HUDEP-2 (cell line): ENCODE data around the gene CPVL.

ENCODE experiments used
- DNase-seq, 76 experiments: peaks; one replicate each; lab custom pipeline; 2025; ENCODE audit not compliant: unreplicated experiment in 76 of 76; lab: John Stamatoyannopoulos, UW

CPVL gene

DNA sequence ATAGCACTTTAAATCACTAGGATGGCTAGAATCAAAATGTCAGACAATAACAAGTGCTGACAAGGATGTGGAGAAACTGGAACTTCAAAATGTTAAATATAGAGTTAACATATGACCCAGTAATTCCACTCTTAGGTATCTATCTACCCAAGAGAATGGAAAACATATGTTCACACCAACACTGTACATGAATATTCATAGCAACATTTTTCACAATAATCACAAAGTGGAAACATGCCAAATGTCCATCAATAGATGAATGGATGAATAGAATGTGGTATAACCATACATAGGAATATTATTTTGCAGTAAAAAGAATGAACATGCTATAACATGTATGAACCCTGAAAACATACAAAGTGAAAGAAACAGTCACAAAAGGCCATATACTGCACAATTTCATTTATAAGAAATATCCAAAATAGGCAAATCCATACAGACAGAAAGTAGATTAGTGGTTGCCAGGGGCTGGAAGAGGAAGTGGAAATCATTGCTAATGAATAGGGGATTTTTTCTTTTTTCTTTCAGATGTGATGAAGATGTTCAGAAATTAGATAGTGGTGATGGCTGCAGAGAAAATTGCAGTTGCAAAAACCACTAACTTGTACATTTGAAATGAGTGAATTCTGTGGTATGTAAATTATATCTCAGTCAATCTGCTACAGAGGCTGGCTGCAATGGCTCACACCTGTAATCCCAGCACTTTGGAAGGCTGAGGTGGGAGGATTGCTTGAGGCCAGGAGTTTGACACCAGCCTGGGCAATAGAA is 93.0 kb downstream of the CPVL start:
- no peak for DNase-seq

DNA sequence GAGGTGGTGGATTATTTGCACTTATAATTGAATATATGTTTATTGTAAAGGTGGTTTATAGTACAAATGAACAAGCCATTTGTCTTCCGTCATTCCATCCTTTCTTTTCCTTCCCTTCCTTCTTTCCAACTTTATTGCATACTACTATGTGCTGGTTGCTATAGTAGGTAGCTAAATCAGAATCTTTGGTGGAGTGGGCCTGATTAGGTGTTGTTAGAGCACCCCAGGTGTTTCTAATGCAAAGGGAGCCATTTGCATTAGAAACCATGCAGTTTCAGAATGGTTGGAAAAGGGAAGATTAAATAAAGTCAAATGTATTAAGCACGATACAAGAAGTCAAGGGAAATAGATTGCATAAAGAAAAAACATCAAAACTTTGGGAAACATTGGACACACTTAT is 99.4 kb downstream of the CPVL start:
- DNase-seq = no peak

DNA sequence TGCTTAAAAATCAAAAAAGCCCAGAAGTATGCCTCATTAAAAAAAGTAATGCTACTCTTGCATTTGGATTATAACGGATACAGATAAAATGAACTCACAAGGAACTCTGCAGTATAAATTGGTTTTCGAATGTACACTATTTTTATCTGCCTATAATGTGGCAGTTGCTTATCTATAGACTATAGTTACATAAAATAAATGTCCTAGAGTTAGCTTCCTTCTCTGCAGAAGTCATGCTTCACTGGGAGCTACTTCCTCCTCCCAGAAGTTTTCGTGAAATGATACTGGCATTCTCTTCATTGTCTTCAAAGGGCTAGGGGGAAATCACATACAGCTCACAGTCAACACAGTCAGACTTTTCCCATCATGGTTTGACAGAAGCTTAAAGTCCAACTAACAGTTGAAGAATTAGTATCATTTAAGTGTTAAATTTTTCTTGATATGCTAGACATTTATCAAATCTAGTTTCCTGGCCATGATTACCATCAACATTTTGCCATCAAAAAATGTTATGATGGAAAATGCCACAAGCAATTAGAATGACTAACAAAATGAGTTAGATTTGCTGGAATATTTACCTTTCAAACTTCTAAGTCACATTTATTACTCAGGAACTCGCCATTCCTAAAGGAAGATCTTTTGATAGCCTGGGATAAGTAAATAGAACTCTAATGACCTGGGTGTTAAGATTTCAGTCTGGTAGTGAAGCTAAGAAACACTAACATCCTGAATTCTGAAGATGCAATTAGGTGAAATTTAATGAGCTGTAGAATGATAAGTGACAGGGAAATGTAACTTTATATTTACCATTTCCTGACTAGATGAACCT is 100.9 kb downstream of the CPVL start:
- no peak for DNase-seq

DNA sequence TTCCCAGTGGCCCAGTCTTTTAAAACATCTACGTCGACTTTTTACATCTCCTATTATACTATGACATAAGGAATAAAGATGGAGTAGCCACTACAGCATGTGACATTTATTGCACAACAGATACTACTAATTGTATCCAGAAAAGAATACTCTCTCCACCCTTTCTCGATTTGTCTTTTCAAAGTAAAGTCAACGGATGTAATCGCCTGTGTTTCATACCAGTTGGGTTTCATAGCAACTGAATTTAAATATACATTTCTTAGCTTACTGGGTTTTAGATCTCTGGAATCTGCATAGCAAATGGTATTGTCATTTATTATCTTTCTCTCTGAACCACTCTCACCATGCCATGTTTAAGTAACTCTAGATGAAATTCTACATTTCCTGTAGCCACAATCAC is 101.8 kb downstream of the CPVL start:
- no peak for DNase-seq

DNA sequence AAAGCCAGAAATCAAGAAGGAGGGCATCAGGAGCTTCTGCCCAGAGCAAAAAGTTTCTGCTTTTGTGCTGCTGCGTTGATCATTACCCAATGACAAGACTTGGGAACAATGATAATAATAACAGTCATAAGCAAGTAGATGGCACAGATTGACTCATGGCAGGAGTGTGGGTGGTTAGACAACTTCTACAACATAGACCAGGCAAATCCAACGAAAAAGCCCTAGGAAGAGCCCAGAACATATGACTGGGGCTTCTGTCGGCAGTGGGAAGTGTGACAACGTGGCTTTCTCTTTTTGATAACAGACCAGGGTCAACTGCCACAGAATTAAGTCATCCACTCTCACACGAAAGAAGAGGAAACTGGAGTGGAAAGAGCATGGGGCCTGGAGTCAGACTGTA is 102.8 kb downstream of the CPVL start:
- no peak for DNase-seq

DNA sequence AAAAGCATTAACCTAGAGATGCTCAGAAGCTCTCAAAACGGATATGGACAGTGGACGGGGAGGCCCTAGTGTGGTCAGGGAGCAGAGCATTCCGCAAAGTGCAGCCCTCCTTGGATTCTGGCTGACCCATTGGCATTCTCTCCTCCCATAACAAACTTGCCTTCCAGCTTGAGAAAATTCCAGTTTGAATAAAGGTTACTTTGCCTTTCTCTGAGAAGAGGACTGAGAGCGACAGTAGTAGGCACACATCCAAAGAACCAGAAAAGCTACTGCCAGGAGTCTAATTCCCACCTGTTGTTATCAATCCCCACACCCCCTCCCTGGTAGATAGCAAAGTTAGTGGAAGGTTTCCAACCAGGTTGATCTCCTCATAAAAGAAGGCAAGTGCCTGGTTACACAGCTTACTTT is 103.5 kb downstream of the CPVL start:
- no peak for DNase-seq

DNA sequence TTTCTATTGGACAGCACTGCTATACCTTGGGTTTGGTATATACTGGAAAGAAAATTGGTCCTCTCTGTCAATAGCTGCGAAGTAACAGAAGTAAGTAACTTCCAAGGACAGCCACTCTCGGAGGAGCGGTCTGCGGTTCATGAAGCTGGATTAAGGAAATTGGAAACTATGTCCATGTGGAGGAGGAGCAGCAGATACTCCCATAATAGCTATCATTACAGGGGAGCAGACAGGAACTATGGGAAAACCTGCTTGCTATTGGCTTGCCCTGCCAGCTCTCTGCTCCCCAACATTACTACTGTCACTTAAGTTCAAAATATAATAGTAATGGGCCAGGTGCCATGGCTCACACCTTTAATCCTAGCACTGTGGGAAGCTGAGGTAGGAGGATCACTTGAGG is 104.3 kb downstream of the CPVL start:
- DNase-seq = no peak

DNA sequence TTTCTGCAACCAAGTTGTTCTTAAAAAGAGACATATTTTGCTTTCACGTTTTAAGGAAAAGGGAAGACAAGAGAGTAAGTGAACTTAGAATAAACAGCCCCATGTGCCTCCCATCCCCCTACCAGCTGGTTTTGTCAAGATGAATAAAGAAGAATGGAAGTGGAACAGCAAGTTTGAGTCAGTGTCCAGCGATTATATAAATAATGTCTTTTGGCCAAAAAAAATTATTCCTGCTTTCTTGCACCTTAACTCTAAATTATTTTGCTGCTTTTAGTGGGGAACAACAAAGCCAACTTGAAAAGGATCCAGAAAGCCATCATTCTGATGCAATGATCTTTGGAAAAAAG is 105.8 kb downstream of the CPVL start:
- DNase-seq = no peak

DNA sequence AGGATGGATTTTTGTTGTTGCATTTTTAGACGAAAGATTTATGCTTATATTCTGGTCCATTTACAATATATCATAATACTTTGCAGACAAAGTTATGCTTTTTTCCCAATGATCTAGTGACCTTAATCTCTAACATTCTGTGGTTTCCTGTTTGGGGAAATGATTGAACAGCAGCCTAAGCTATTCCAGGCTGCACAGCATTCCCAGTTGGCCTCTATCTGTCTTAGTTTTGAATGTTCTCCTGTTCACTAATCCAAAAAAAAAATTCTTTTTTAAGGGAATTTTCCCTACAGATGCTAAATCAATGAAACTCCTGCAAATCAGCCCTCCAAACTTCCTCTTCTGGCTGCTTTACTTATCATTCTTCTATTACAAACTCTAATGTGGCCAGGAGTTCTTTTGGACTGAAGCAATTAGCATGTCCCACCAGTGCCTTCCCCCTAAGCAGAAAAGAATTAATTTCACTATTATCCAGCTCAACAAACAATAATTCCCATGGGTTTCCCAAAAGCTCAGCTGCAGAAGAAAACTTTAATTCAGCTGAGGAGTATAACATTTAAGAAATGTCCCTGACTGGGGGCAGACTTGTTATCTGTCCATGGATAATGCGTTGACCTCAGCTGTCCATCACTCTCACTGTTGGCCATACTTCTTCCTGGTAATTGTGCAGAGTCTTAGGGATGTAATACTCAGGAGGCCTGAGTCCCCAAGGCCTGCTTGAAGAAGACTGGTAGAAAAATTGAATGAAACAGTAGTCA is 106.3 kb downstream of the CPVL start:
- DNase-seq = no peak

DNA sequence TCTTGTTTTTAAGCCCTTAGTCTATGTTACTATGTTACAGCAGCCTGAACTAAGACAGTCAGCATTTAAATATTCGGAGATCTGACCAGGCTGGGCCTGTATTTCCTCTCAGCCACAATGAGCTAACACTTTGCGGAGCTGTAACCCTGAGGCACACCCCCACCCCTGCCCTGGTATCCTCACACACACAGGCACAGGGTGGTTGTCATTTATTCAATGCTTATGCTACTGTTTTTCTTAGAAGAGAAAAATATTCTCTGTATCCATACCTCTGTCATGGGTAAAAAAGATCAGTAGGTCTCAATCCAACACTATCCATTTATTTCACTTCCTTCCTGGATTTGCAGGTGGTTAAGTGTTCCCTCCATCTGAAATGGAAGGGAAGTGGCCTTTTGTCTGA is 107.9 kb downstream of the CPVL start:
- no peak for DNase-seq

DNA sequence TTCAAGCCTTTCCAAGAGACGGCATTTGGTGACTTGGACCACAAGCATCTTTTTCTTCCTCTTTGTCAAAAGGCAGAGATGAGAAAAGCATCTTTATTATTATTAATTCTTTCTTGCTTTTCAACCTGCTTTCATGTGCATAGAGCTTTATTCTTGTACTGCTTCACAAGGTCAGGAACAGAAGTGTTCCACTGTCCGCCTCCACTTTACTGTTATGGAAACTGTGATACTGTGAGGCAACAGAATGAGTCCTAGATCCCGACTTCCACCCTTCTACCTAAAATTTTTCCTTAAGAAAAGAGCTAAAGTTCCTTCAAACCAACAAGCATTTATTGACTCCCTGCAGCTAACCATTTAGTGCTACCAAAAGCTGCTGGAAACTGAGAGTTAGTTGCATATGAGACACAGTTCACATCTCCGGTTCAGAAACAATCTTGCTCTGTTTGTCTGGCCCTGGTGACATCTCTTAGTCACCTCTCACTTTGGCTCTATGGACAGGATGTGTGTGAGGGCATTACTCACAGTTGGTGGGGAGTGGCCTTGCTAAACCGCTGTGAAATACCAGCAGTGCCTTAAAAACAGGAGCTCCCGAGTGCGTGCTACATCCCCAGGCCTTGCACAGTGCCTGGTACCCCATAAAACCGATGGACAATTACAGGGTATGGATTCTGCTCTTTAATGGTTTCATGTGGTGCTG is 111.1 kb downstream of the CPVL start:
- no peak for DNase-seq

DNA sequence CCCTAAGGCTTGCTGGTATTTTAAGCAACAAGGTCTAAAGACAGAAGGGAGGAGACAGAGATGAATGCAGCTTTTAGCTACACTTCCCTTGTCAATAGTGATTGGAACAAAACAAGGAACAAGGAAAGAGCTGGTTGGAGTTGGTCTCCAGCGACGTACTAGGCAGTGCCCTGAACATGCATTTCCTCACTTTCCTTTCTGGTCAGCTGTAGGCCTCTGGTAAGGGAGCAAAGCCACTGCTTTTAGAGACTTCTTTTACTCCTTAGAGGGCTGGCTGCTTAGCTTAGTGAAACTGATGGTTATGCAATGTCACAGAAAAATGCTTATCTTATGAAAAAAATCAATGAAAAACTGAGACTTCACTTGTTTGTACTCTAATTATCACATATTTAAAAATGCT is 112.8 kb downstream of the CPVL start:
- DNase-seq = no peak

DNA sequence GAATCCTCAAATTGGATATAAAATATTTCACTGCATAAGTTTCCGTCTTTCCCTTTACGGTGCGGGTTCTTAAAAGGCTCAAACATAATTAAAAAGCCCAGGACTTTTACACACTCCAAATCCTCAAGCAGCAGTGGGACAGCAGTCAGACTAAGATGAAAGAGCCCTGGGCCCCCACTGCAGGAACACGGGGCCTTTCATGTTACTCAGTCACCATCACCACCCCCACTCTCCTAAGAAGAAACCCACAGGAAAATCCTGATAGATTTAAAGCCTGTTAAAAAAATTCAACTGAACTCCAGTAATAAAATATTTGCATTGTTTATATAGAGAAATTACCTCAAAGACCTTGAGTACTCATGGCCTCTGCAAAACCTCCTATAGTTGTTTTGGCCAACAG is 114.2 kb downstream of the CPVL start:
- DNase-seq = no peak

DNA sequence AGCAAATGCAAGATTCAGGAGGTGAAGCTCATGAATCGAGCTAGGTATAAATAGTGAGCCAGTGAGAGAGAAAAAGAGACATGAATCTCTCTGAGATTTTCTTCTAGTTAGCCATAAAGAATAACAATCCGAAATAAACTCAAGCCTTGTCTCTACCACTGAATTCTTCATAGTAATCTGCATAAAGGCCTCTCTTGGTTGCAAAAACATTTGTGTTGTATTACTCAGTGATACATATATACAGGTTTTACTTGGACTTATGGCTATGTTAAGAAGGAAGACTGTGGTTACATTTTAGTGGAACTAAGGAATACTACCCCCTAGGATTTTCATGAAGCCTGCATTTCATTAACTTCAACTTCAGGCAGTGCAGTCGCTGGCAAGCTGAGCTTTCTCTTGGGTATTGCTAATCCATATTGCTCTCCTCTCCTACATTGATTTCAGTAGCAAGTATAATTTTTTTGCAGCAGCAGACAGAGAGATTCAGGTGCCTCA is 115.5 kb downstream of the CPVL start:
- DNase-seq = no peak

DNA sequence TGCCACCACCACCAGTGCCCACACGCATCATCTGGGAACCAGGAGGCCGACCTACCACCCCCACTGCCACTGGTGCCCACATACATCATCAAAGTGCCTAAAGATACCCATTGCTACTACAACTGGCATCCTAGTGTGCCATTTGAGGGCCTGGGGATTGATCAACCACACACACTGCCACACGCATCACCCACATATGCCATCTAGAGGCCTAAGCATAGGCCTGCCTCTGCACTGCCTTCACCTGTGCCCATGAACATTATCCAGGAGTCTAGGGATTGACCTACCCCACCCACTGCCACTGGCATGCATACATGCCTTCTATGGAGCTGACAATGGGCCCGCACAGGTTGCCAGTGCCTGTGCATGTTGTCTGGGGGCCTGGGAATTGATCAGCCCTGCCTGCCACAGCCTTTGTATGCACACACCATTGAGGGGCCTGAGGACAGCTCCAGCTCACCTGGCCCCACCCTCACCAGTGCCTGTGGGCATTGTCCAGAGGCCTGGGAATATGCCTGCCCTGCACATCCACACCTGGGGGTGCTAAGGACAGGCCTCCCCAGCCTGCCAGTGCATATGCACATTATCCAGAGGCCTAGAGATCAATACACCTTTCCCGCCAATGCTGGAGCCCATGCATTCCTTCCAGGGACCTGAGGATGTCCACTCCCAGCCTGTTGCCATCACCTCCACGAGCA is 123.9 kb downstream of the CPVL start:
- DNase-seq = no peak

DNA sequence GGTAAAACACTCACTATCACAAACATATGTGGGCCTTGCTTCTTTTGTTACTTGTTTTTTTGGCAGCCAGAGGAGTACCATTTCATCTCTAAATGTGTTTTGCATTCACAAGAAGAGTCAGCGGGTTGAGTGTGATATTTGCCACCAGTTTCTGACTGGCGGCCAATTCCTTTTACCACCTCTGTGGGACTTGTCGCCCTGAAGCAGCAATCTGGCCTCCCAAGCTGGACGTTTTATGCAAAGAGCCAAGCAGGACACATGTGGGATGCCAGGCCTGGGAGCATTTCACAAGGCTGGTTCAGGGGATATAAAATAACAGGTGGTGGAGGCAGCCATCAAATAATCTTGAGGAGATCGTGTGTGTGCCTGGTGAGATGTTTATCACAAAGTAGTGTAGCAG is 126.4 kb downstream of the CPVL start:
- DNase-seq = no peak

DNA sequence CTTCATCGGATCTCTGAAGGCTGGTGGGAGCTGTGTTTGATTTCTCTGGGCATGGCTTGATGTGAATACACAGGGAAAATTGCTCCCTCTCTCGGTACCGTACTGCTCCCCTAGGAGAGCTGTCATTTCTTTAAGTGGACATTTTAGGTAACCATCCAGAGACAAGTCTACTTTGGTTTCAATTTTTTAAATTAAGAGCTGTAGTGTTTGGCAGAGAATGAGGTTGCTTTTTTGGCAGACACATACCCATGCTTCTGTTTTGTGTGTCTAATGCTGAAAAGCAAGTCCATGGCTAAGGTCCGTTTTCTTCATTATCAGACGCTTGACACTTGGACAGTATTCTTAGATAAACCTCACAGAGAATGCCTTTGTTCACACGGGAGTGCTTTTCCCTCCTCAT is 127.0 kb downstream of the CPVL start:
- DNase-seq = no peak

DNA sequence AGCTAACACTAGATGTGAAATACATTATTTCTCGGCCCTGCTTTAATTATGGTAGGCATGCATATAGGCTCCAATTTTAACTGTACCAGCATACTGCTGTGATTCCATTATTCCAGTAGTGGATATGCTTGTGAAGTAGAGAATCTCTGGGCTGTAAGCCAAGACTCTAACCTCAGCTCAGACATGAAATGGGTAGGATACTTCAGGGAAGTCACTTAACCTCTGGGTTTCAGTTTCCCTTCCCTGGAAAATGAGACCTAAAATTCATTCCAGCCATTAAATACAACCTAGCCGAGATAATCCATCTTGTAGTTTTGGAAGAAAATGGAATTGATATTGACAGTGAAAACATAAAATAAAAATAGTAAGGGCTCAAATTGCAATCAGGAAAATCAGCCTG is 128.6 kb downstream of the CPVL start:
- DNase-seq = no peak

DNA sequence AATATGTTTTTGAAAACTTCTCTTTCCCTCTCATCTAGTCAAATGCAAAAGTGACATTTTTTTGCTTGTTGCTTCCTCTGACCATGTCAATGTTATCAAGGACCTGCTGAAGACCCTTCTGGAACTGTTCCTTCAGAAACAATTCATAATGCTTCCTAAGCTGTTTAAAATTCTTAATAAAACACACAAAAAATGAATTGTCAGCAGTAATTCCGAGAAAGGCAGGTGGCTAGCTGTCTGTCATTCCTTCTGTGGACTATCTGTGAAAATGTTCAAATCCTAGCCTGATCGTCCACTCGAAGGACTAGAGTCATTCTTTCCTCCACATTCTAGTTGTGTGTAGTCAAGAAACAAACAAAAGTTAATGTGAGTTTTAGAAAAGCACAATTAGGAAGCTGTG is 131.6 kb downstream of the CPVL start:
- DNase-seq = no peak

DNA sequence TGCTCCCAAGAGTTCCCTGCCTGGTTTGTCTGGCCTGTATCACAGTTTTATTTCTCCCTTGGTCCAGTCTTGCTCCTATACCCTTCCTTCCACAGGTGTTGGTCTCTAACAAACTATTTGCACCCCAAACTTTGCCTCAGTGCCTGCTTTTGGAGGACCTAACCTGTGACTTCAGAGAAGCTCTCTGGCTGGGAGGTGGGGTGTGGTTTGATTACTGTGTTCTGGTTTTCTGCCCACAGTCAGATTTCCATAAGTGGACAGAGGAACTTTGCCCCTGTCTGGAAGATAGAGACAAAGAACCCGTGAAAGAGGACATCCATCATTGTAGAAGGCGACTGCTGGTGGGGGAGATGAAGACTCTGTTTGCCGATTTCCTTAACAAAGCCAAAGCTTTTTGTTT is 132.4 kb downstream of the CPVL start:
- DNase-seq = no peak
